K562 (cell line): Measurements from ENCODE around the gene EML2.

Experiments
- ATF6 ChIP-seq: sonication (generic); formaldehyde crosslinking; IDR thresholded peaks from 2 replicates; pipeline ENCODE4 v1.4.0; 2020; ENCODE audit warnings: mild to moderate bottlenecking, missing genetic modification reagents
- CEBPB ChIP-seq: fragments of 450-650 bp; IDR thresholded peaks from 2 replicates; pipeline ENCODE4 v1.6.1; 2016; ENCODE audit warnings: missing genetic modification characterization, missing compliant biosample characterization
- CTCF ChIP-seq, 3 experiments: IDR thresholded peaks in 2 of 3; conservative IDR thresholded peaks in 1 of 3; 2 replicates each; pipeline ENCODE4 v1.5.1; 2011 to 2012; ENCODE audit warnings: low read length in 3 of 3, mild to moderate bottlenecking in 3 of 3, control low read depth in 2 of 3, improper control_type of control experiment in 1 of 3, inconsistent platforms in 1 of 3, low read depth in 1 of 3, mixed read lengths in 1 of 3, moderate library complexity in 1 of 3; ENCODE audit not compliant: insufficient read depth in 2 of 3
- EP300 ChIP-seq: IDR thresholded peaks from 2 replicates; pipeline ENCODE4 v1.6.1; 2012; ENCODE audit warnings: low read length, improper control_type of control experiment
- MLLT1 ChIP-seq, 2 experiments: fragments of 450-650 bp; IDR thresholded peaks; 2 replicates each; pipeline ENCODE4 v1.6.1; 2016
- POLR2A ChIP-seq: fragments of 450-650 bp; conservative IDR thresholded peaks from 2 replicates; pipeline ENCODE4 v1.6.1; 2016
- SMARCA4 ChIP-seq: fragments of 450-650 bp; IDR thresholded peaks from 2 replicates; pipeline ENCODE4 v1.6.1; 2016
- SMARCB1 ChIP-seq: IDR thresholded peaks from 2 replicates; pipeline ENCODE4 v1.6.1; 2011; ENCODE audit warnings: improper control_type of control experiment, low read depth; ENCODE audit not compliant: insufficient read length
- SMARCE1 ChIP-seq: fragments of 450-650 bp; IDR thresholded peaks from 2 replicates; pipeline ENCODE4 v1.7.1; 2016; ENCODE audit warnings: mild to moderate bottlenecking
- SPI1 ChIP-seq: IDR thresholded peaks from 2 replicates; pipeline ENCODE4 v1.6.1; 2011; ENCODE audit warnings: low read depth, low read length, control low read depth, borderline replicate concordance
- TARDBP ChIP-seq: fragments of 450-650 bp; IDR thresholded peaks from 2 replicates; pipeline ENCODE4 v1.6.1; 2016

GRCh38 chr19:45638930-45639729, at the start of gene EML2:
- TF ChIP-seq ATF6 (CRISPR knock-in tag) (no peak), CTCF (IDR thresholded peaks at IDR 0.05 in 2 of 3, conservative IDR thresholded peaks at IDR 0.05 in 1 of 3; ENCODE audit: insufficient read depth in 2 of 3, low read depth in 1 of 3, low read length in 3 of 3) (peak; percentile 30 to 56 (median 44); a peak in 5 of 6 replicates), EP300 (no peak), CEBPB (no peak), SPI1 (no peak), SMARCB1 (no peak), TARDBP (no peak), MLLT1 (IDR thresholded peaks at IDR 0.05) (peak in 1 of 2 experiments; percentile 20; a peak in 1 of 4 replicates), SMARCA4 (peak; percentile 56), SMARCE1 (peak; percentile 59; the same call in 1 of the 2 replicates), POLR2A (peak; percentile 71)
